ENCODE measurements around the gene CABP2. TPM values are rescaled to one million over a fixed set of nuclear protein-coding genes. Genes with fewer than 3 reads are reported as not detected.

Gene CABP2
- total RNA-seq, 4 donors from 2014 or later, result not detected

DNA sequence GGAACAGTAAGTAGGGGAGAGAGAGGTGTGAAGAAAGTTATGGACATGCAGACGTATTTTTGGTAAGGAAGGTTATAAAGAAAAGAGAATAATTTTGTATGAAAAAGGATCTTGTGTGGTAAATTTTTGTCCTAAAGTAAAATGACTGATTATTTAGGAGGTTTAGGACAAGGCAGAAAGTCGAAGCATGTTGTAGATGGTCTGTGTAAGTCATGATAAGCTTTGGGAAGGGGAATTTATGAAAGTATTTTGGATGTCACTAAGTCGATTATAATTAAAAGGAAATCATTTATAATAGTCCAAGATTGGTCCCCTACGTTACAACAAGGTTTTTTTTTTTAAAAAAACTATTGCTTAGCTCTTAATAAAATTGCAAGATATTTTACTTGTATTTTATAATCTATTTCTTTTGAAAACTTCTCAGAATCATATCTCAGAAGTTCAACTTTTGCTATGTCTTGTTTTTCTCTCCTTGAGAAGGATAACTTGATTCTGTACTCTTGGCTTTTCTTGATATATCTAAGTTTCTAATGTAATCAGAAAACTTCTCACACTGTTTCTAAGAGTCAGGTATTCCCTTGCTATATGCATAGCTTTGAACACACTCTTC, 10.9 kb upstream of the CABP2 start:
- no peaks in the 10 kb centered on the region for H3K4me1 ChIP-seq
- no peak overlapping the region for H3K4me3 ChIP-seq
- no peaks in the 10 kb centered on the region for H3K36me3 ChIP-seq
- H3K9me3 ChIP-seq, result no peaks in the 10 kb centered on the region
- no peak for DNase-seq
- no peaks in the 10 kb centered on the region for H3K27me3 ChIP-seq
- no peak overlapping the region for H3K27ac ChIP-seq
- no peak for TF ChIP-seq POLR2A (IDR thresholded peaks at IDR 0.05)
- TF ChIP-seq, protein P1, sequence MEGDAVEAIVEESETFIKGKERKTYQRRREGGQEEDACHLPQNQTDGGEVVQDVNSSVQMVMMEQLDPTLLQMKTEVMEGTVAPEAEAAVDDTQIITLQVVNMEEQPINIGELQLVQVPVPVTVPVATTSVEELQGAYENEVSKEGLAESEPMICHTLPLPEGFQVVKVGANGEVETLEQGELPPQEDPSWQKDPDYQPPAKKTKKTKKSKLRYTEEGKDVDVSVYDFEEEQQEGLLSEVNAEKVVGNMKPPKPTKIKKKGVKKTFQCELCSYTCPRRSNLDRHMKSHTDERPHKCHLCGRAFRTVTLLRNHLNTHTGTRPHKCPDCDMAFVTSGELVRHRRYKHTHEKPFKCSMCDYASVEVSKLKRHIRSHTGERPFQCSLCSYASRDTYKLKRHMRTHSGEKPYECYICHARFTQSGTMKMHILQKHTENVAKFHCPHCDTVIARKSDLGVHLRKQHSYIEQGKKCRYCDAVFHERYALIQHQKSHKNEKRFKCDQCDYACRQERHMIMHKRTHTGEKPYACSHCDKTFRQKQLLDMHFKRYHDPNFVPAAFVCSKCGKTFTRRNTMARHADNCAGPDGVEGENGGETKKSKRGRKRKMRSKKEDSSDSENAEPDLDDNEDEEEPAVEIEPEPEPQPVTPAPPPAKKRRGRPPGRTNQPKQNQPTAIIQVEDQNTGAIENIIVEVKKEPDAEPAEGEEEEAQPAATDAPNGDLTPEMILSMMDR (IDR thresholded peaks at IDR 0.05), result no peak

GRCh38 chr11:67532889-67533288, 9.6 kb upstream of the CABP2 start:
- Histone ChIP-seq H3K36me3 (no peaks in the 10 kb centered on the region), H3K4me3 (no peak overlapping the region), H3K27ac (no peak overlapping the region), H3K27me3 (no peaks in the 10 kb centered on the region), H3K9me3 (no peaks in the 10 kb centered on the region), H3K4me1 (no peaks in the 10 kb centered on the region)
- TF ChIP-seq, protein P1 (IDR thresholded peaks at IDR 0.05), result no peak
- no peak for TF ChIP-seq POLR2A (IDR thresholded peaks at IDR 0.05)
- DNase-seq, result no peak

GRCh38 chr11:67530282-67530592, 7.0 kb upstream of the CABP2 start:
- DNase-seq, result no peak
- H3K27ac ChIP-seq, result no peak overlapping the region
- H3K4me3 ChIP-seq, result no peak overlapping the region
- H3K9me3 ChIP-seq, result no peaks in the 10 kb centered on the region
- no peak for TF ChIP-seq POLR2A (IDR thresholded peaks at IDR 0.05)
- TF ChIP-seq, protein P1 (IDR thresholded peaks at IDR 0.05), result no peak
- H3K27me3 ChIP-seq, result no peaks in the 10 kb centered on the region
- H3K4me1 ChIP-seq, result no peaks in the 10 kb centered on the region
- H3K36me3 ChIP-seq, result no peaks in the 10 kb centered on the region

DNA sequence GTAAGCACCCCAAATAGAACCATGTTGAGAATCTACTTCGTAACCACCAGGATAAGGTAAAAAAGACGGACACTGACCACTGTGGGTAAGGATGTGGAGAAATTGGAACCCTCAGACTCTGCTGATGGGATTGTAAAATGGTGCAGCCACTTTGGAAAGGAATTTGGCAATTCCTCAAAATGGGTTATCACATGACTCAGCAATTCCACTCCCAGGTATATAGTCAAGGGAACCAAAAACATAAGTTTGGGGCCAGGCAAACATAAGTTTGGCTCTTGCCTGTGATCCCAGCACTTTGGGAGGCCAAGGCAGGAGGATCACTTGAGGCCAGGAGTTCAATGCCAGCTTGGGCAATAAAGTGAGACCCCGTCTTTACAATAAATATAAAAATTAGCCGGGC, 5.1 kb upstream of the CABP2 start:
- Histone ChIP-seq H3K9me3 (no peaks in the 10 kb centered on the region), H3K4me3 (no peak overlapping the region), H3K27ac (no peak overlapping the region), H3K27me3 (no peaks in the 10 kb centered on the region), H3K4me1 (peaks cover 0 to 7% (median 0%) of the 10 kb centered on the region in 4 donors), H3K36me3 (no peaks in the 10 kb centered on the region)
- DNase-seq, result no peak
- TF ChIP-seq POLR2A (IDR thresholded peaks at IDR 0.05), result no peak
- TF ChIP-seq, protein P1 (IDR thresholded peaks at IDR 0.05), result no peak

- TF ChIP-seq, protein P1 (IDR thresholded peaks at IDR 0.05), result no peak
- no peak for TF ChIP-seq POLR2A (IDR thresholded peaks at IDR 0.05)
- Histone ChIP-seq H3K4me3 (no peak overlapping the region), H3K9me3 (no peaks in the 10 kb centered on the region), H3K4me1 (peaks cover 0 to 7% (median 0%) of the 10 kb centered on the region in 4 donors), H3K27ac (peak overlapping the region in 3 of 4 donors; percentile 44 to 72 (median 70)), H3K27me3 (no peaks in the 10 kb centered on the region), H3K36me3 (no peaks in the 10 kb centered on the region)
- no peak for DNase-seq
Measured at GRCh38 chr11:67525275-67525976, 2.2 kb upstream of the CABP2 start.

Data from Peyer's patch (tissue), 4 donors.